Endothelial cell of umbilical vein (primary cell): ENCODE measurements around the gene ZBTB21. TPM values are rescaled to one million over a fixed set of nuclear protein-coding genes. Genes with fewer than 3 reads are reported as not detected.

Experiments used
- BruUV-seq: library from RNA; stranded (reverse); fragments of 400-500 nt; replicated peaks from 2 replicates; lab custom pipeline; 2021; lab: Mats Ljungman, UMichigan
- CTCF ChIA-PET: fragments of 300-600, 350-600 bp; sonication (Branson Sonifier 250); formaldehyde crosslinking; loops from one replicate; lab custom pipeline; 2021; ENCODE audit warnings: antibody characterized with exemption, inconsistent platforms; lab: Charles Lee
- POLR2A ChIA-PET: fragments of 300-600, 350-600 bp; sonication (Branson Sonifier 250); formaldehyde crosslinking; loops from one replicate; lab custom pipeline; 2021; ENCODE audit warnings: antibody characterized with exemption, inconsistent platforms; lab: Charles Lee
- DNase-seq: peaks from one replicate; pipeline ENCODE4 v3.0.0-alpha.2; 2011; ENCODE audit warnings: low read depth, low spot score
- FAIRE-seq: peaks from 2 replicates; lab custom pipeline; 2011; peaks lifted over from hg19 to GRCh38; lab: Jason Lieb, UNC
- H2AFZ ChIP-seq: 2 replicates; pipeline ENCODE4 v1.6.0; 2012; ENCODE audit warnings: low read depth, low read length, control low read depth, inconsistent platforms
- H3K27ac ChIP-seq: 2 replicates; pipeline ENCODE4 v1.5.1; 2011; ENCODE audit warnings: low read depth, mild to moderate bottlenecking, control low read depth, low read length, moderate library complexity; ENCODE audit not compliant: insufficient read depth
- H3K27me3 ChIP-seq, 2 experiments: 2 replicates each; pipeline versions ENCODE4 v1.6.0 to v1.6.1; 2011; ENCODE audit warnings: low read length in 2 of 2, mixed read lengths in 1 of 2; ENCODE audit not compliant: control insufficient read depth in 2 of 2, insufficient read depth in 2 of 2
- H3K36me3 ChIP-seq, 2 experiments: 2 replicates in 1 of 2; 3 replicates in 1 of 2; pipeline ENCODE4 v1.5.1; 2011; ENCODE audit warnings: low read length in 2 of 2, mild to moderate bottlenecking in 1 of 2, moderate library complexity in 1 of 2; ENCODE audit not compliant: control insufficient read depth in 2 of 2, insufficient read depth in 2 of 2; ENCODE audit errors: extremely low read depth in 1 of 2
- H3K4me1 ChIP-seq: 3 replicates; pipeline ENCODE4 v1.5.1; 2011; ENCODE audit warnings: mild to moderate bottlenecking, low read length; ENCODE audit not compliant: control insufficient read depth, insufficient read depth; ENCODE audit errors: extremely low read depth
- H3K4me2 ChIP-seq: 2 replicates; pipeline ENCODE4 v1.6.1; 2011; ENCODE audit warnings: low read length, control low read depth, mixed read lengths; ENCODE audit not compliant: insufficient read depth
- H3K4me3 ChIP-seq, 3 experiments: fragments of 200-600 bp in 1 of 3; sonication (generic), shearing (Covaris generic) in 1 of 3; replicated peaks in 1 of 3; 2 replicates each; pipeline ENCODE4 v1.5.1; 2011 to 2016; ENCODE audit warnings: control low read depth in 3 of 3, low read length in 3 of 3, mild to moderate bottlenecking in 2 of 3, inconsistent platforms in 1 of 3, low read depth in 1 of 3, moderate library complexity in 1 of 3; ENCODE audit not compliant: insufficient read depth in 1 of 3
- H3K79me2 ChIP-seq: 2 replicates; pipeline ENCODE4 v1.6.0; 2012; ENCODE audit warnings: low read length, inconsistent platforms; ENCODE audit not compliant: control insufficient read depth, insufficient read depth
- H3K9ac ChIP-seq: replicated peaks from 2 replicates; pipeline ENCODE3; 2011; ENCODE audit warnings: low read length, control low read depth; ENCODE audit not compliant: insufficient read depth; ENCODE audit errors: extremely low read depth
- H3K9me1 ChIP-seq: replicated peaks from 3 replicates; pipeline ENCODE4 v1.6.0; 2011; ENCODE audit warnings: mild to moderate bottlenecking, low read length; ENCODE audit not compliant: control insufficient read depth, insufficient read depth; ENCODE audit errors: extremely low read depth
- H3K9me3 ChIP-seq: replicated peaks from 2 replicates; pipeline ENCODE4 v1.5.1; 2012; ENCODE audit warnings: low read length, inconsistent platforms; ENCODE audit not compliant: control insufficient read depth, insufficient read depth
- H4K20me1 ChIP-seq: replicated peaks from 2 replicates; pipeline ENCODE3; 2011; ENCODE audit warnings: mild to moderate bottlenecking, low read length; ENCODE audit not compliant: control insufficient read depth, insufficient read depth; ENCODE audit errors: extremely low read depth
- EZH2 ChIP-seq: IDR thresholded peaks from 2 replicates; pipeline ENCODE4 v1.6.1; 2012; ENCODE audit warnings: borderline replicate concordance, low read depth, mild to moderate bottlenecking, moderate library complexity, low read length, inconsistent platforms; ENCODE audit not compliant: severe bottlenecking
- FOS ChIP-seq: IDR thresholded peaks from 2 replicates; pipeline ENCODE4 v1.6.1; 2011; ENCODE audit warnings: mild to moderate bottlenecking, low read length, moderate library complexity, borderline replicate concordance; ENCODE audit not compliant: insufficient read depth
- GATA2 ChIP-seq: IDR thresholded peaks from 2 replicates; pipeline ENCODE4 v1.7.0; 2011; ENCODE audit warnings: low read depth, mild to moderate bottlenecking, moderate library complexity, mixed read lengths, low read length; ENCODE audit not compliant: insufficient read length, insufficient read depth
- JUN ChIP-seq: IDR thresholded peaks from 2 replicates; pipeline ENCODE4 v1.6.1; 2011; ENCODE audit warnings: borderline replicate concordance, low read depth; ENCODE audit not compliant: insufficient read length, insufficient read depth
- MYC ChIP-seq: IDR thresholded peaks from one replicate; pipeline ENCODE4 v1.6.1; 2011; ENCODE audit warnings: mild to moderate bottlenecking, low read depth, low read length
- POLR2A ChIP-seq: IDR thresholded peaks from 2 replicates; pipeline ENCODE4 v1.6.1; 2012; ENCODE audit warnings: low read depth, mild to moderate bottlenecking, control low read depth, low read length
- POLR2AphosphoS5 ChIP-seq: IDR thresholded peaks from 2 replicates; pipeline ENCODE4 v1.6.1; 2012; ENCODE audit warnings: low read depth, mild to moderate bottlenecking, control low read depth, low read length, moderate library complexity; ENCODE audit not compliant: insufficient read depth
- dilution Hi-C: fragments of 300-500 bp; cut with MboI; formaldehyde crosslinking; loops from one replicate; pipeline ENCODE4 v1.15.0; 2019; ENCODE audit warnings: low sequenced_read_pairs; ENCODE audit not compliant: extremely low pct_ligation_motif_present
- intact Hi-C: fragments of 100-400 bp; cut with micrococcal nuclease; formaldehyde crosslinking; loops from one replicate; pipeline ENCODE4 v1.10.0; 2022
- polyA plus RNA-seq, 4 experiments: library from polyadenylated mRNA; depleted of rRNA in 3 of 4; stranded (reverse) in 3 of 4; unstranded in 1 of 4; fragments of >200 nt; gene quantifications; 2 replicates each; pipeline versions ENCODE4 v1.2.1 to v1.2.3, GENCODE V29; 2011 to 2012; ENCODE audit warnings: missing spikeins in 1 of 4
- total RNA-seq: library from RNA; stranded (reverse); gene quantifications from 2 replicates; pipeline ENCODE4 v1.2.3, GENCODE V29; 2021
- TF ChIP-seq, protein P1 (sequence below), 2 donors: IDR thresholded peaks; 1 replicate in 1 of 2; 2 replicates in 1 of 2; pipeline ENCODE4 v1.5.1; 2011; ENCODE audit warnings: low read length in 2 of 2, mild to moderate bottlenecking in 2 of 2, moderate library complexity in 2 of 2, control low read depth in 1 of 2, inconsistent platforms in 1 of 2, low read depth in 1 of 2; ENCODE audit not compliant: insufficient read depth in 1 of 2; ENCODE audit errors: extremely low read depth in 1 of 2
- TF ChIP-seq, protein P2 (sequence below): IDR thresholded peaks from 2 replicates; pipeline ENCODE4 v1.6.1; 2011; ENCODE audit not compliant: insufficient read depth, insufficient read length

The ZBTB21 gene
- total and polyA plus RNA-seq, 2 donors (not counting 3 experiments of a cell fraction or from before 2014, with no cell fraction given): 2.8 to 12.4 TPM

DNA sequence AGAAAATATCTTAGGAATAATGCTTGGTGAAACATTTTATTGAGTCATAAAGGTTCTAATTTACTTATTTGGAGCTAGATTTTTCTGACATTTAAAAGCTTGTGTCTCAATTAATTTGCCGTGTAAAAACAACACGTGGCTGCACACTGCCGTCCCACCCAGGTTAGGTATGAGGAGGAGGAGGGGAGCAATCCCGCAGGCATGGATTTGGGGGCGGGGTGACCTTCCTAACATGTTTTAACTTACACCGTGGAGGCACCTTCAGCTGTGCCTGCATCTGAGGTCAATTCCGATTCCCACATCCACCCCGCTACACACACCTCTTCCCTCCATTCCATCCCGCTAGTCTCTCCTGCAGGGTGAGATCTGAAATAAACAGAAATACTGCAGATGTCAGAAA is 32.5 kb upstream of the ZBTB21 start:
- intact Hi-C loops (no loop called here), dilution Hi-C loops (no loop called here)
- POLR2A ChIA-PET: no interaction called here
- H3K9me3 ChIP-seq: no peaks in the 10 kb centered on the region
- no peak overlapping the region for H3K4me3 ChIP-seq
- CTCF ChIA-PET: interaction anchor here (1.3 kb wide), 1 partner anchor 65 kb away, joined by 3 read pairs; no protein-coding TSS in a partner anchor
- H3K27me3 ChIP-seq: no peaks in the 10 kb centered on the region
- H3K27ac ChIP-seq: no peak overlapping the region
- no peak overlapping the region for H3K9ac ChIP-seq
- H4K20me1 ChIP-seq: no peaks in the 10 kb centered on the region
- H3K4me2 ChIP-seq: no peak overlapping the region
- FAIRE-seq: no peak
- no peaks in the 10 kb centered on the region for H3K79me2 ChIP-seq
- no TSS peak for BruUV-seq
- H3K9me1 ChIP-seq: no peaks in the 10 kb centered on the region
- DNase-seq: no peak
- TF ChIP-seq JUN (no peak), POLR2A (no peak), EZH2 (no peak), MYC (no peak)
- no peak overlapping the region for H2AFZ ChIP-seq
- H3K4me1 ChIP-seq: peaks cover 5% of the 10 kb centered on the region
- H3K36me3 ChIP-seq: no peaks in the 10 kb centered on the region

DNA sequence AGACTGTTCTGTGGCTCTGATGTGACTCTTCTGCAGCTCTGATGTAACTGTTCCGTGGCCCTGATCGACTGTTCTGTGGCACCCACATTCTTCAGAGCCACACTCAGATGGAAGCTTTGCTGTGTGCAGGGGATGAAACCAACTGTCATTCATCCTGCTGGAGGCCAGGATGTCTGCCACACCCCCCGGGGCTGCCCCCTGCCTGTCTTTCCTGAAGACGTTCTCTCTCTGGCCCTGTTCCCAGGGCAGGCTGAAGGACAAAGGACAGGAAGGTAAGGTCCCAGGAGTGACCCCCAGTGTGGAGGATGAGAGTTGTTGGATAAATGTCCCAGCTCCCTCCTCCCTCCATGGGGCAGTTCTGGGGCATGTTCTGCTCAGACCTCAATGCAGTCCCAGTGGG is 31.6 kb upstream of the ZBTB21 start:
- ChIA-PET CTCF (interaction anchor here (1.3 kb wide), 1 partner anchor 66 kb away, joined by 3 read pairs; no protein-coding TSS in a partner anchor), POLR2A (no interaction called here)
- dilution Hi-C loops: no loop called here
- no peak for DNase-seq
- no peaks in the 10 kb centered on the region for H3K36me3 ChIP-seq
- no peak for FAIRE-seq
- BruUV-seq: no TSS peak
- H3K9me1 ChIP-seq: no peaks in the 10 kb centered on the region
- no peaks in the 10 kb centered on the region for H3K79me2 ChIP-seq
- H3K27me3 ChIP-seq: no peaks in the 10 kb centered on the region
- no peak for TF ChIP-seq POLR2A
- no peak for TF ChIP-seq FOS
- TF ChIP-seq MYC: no peak
- no peak for TF ChIP-seq JUN
- TF ChIP-seq, protein P1, sequence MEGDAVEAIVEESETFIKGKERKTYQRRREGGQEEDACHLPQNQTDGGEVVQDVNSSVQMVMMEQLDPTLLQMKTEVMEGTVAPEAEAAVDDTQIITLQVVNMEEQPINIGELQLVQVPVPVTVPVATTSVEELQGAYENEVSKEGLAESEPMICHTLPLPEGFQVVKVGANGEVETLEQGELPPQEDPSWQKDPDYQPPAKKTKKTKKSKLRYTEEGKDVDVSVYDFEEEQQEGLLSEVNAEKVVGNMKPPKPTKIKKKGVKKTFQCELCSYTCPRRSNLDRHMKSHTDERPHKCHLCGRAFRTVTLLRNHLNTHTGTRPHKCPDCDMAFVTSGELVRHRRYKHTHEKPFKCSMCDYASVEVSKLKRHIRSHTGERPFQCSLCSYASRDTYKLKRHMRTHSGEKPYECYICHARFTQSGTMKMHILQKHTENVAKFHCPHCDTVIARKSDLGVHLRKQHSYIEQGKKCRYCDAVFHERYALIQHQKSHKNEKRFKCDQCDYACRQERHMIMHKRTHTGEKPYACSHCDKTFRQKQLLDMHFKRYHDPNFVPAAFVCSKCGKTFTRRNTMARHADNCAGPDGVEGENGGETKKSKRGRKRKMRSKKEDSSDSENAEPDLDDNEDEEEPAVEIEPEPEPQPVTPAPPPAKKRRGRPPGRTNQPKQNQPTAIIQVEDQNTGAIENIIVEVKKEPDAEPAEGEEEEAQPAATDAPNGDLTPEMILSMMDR (IDR thresholded peaks at IDR 0.05; ENCODE audit: extremely low read depth in 1 of 2, insufficient read depth in 1 of 2, low read depth in 1 of 2, low read length in 2 of 2): no peak
- no peak for TF ChIP-seq EZH2
- TF ChIP-seq, protein P2, sequence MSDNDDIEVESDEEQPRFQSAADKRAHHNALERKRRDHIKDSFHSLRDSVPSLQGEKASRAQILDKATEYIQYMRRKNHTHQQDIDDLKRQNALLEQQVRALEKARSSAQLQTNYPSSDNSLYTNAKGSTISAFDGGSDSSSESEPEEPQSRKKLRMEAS: no peak
- TF ChIP-seq POLR2AphosphoS5: no peak
- TF ChIP-seq GATA2: no peak
- peaks cover 5% of the 10 kb centered on the region for H3K4me1 ChIP-seq
- H4K20me1 ChIP-seq: no peaks in the 10 kb centered on the region
- H3K4me3 ChIP-seq: no peak overlapping the region
- no peak overlapping the region for H3K4me2 ChIP-seq
- intact Hi-C loops: no loop called here
- H3K27ac ChIP-seq: no peak overlapping the region
- no peaks in the 10 kb centered on the region for H3K9me3 ChIP-seq
- no peak overlapping the region for H3K9ac ChIP-seq
- H2AFZ ChIP-seq: no peak overlapping the region
